Naive thymus-derived CD4-positive, alpha-beta T cell (primary cell): ENCODE data around the gene ATG13. TPM values are rescaled to one million over a fixed set of nuclear protein-coding genes. Genes with fewer than 3 reads are reported as not detected.

Source experiments
- ATAC-seq: fragments of 150-1000 bp; cut with Tn5 transposase; 2 replicates; pipeline ENCODE4 v1.10.0; 2021; ENCODE audit warnings: mild to moderate bottlenecking, moderate library complexity
- CTCF ChIA-PET: fragments of 350-600 bp; sonication (Branson Sonifier 250); formaldehyde crosslinking; loops from one replicate; lab custom pipeline; 2021; ENCODE audit warnings: antibody characterized with exemption; lab: Charles Lee
- POLR2A ChIA-PET: fragments of 350-600 bp; sonication (Branson Sonifier 250); formaldehyde crosslinking; loops from one replicate; lab custom pipeline; 2021; ENCODE audit warnings: antibody characterized with exemption, inconsistent platforms; lab: Charles Lee
- DNase-seq, 9 donors: peaks; one replicate each; pipeline versions ENCODE4 v3.0.0 to v3.0.0-alpha.2; 2020 to 2022; ENCODE audit warnings: mixed read lengths in 1 of 9
- H3K27ac ChIP-seq: one replicate; pipeline ENCODE4 v1.7.0; 2013; ENCODE audit warnings: mild to moderate bottlenecking, low read depth, low read length, moderate library complexity
- H3K27me3 ChIP-seq, 2 donors: one replicate each; pipeline ENCODE4 v1.7.0; 2013; ENCODE audit warnings: low read length in 2 of 2, mild to moderate bottlenecking in 2 of 2, moderate library complexity in 2 of 2; ENCODE audit not compliant: control insufficient read depth in 2 of 2, insufficient read depth in 2 of 2
- H3K36me3 ChIP-seq, 3 experiments: 1 replicate in 2 of 3; 2 replicates in 1 of 3; pipeline ENCODE4 v1.7.0; 2013; ENCODE audit warnings: low read length in 3 of 3, mild to moderate bottlenecking in 3 of 3, moderate library complexity in 1 of 3; ENCODE audit not compliant: insufficient read depth in 3 of 3, control insufficient read depth in 2 of 3
- H3K4me1 ChIP-seq, 2 donors: one replicate each; pipeline ENCODE4 v1.7.0; 2013; ENCODE audit warnings: low read length in 2 of 2, mild to moderate bottlenecking in 2 of 2, moderate library complexity in 1 of 2; ENCODE audit not compliant: control insufficient read depth in 2 of 2, insufficient read depth in 2 of 2
- H3K4me3 ChIP-seq: 2 replicates; pipeline ENCODE4 v1.7.0; 2013; ENCODE audit warnings: mild to moderate bottlenecking, low read length
- H3K9me3 ChIP-seq, 3 experiments: 1 replicate in 2 of 3; 2 replicates in 1 of 3; pipeline ENCODE4 v1.7.0; 2013; ENCODE audit warnings: low read length in 3 of 3; ENCODE audit not compliant: control insufficient read depth in 2 of 3
- H3K27ac Mint-ChIP-seq, 9 donors: one replicate each; pipeline ENCODE4 v1.8.0; 2020 to 2022; ENCODE audit warnings: mixed read lengths in 9 of 9, mild to moderate bottlenecking in 8 of 9, moderate library complexity in 5 of 9, inconsistent platforms in 2 of 9
- H3K27me3 Mint-ChIP-seq, 5 donors: one replicate each; pipeline ENCODE4 v1.8.0; 2021 to 2022; ENCODE audit warnings: mixed read lengths in 5 of 5, mild to moderate bottlenecking in 1 of 5
- H3K36me3 Mint-ChIP-seq, 5 donors: one replicate each; pipeline ENCODE4 v1.8.0; 2020 to 2022; ENCODE audit warnings: mixed read lengths in 5 of 5, mild to moderate bottlenecking in 3 of 5, inconsistent platforms in 1 of 5
- H3K4me1 Mint-ChIP-seq, 7 donors: one replicate each; pipeline ENCODE4 v1.8.0; 2020 to 2022; ENCODE audit warnings: mixed read lengths in 7 of 7, mild to moderate bottlenecking in 3 of 7, inconsistent platforms in 1 of 7
- H3K4me3 Mint-ChIP-seq, 10 donors: one replicate each; pipeline ENCODE4 v1.8.0; 2020 to 2022; ENCODE audit warnings: mild to moderate bottlenecking in 10 of 10, mixed read lengths in 10 of 10, moderate library complexity in 6 of 10, inconsistent platforms in 2 of 10
- H3K9me3 Mint-ChIP-seq, 11 donors: one replicate each; pipeline ENCODE4 v1.8.0; 2020 to 2022; ENCODE audit warnings: mixed read lengths in 11 of 11, mild to moderate bottlenecking in 4 of 11, inconsistent platforms in 1 of 11, moderate library complexity in 1 of 11
- intact Hi-C, 2 donors: fragments of 100-400 bp; cut with micrococcal nuclease; formaldehyde crosslinking; loops; one replicate each; pipeline ENCODE4 v1.15.1; 2023
- polyA plus RNA-seq, 2 donors: library from polyadenylated mRNA; unstranded; fragments of 300-500 nt; fragmentation: Illumina TruSeq; gene quantifications; one replicate each; pipeline ENCODE4 v1.2.3, GENCODE V29; 2021
- total RNA-seq, 6 experiments: library from RNA in 5 of 6; stranded (reverse) in 5 of 6; gene quantifications; 1 replicate in 5 of 6; 2 replicates in 1 of 6; pipeline ENCODE4 v1.2.3 and lab custom pipeline; 2021 to 2026

ATG13 gene
- total and polyA plus RNA-seq, 7 experiments from 2014 or later, result 70.0 to 114 (median 89.7) TPM

DNA sequence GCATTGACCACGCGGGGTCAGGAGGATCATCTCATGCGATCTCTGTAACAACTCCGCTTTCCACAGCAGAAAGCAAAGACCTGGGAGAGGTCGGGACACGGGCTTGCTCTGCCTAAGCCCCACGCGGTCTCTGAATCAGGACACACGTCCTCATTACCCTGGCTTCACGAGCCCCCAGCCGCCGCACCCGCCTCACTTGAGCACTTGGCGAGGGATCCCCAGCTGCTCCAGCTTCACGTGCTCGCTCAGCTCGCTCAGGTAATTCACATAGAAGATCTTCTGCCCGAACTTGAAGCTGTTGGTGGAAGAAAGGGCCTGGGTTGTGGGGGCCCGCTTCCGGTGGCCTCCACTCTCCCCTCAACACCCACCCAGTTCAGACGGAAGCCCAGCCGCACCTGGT lies 63.5 kb downstream of the ATG13 start:
- ATAC-seq, result no peak
- H3K4me1 Mint-ChIP-seq, result peaks cover 10 to 28% (median 19%) of the 10 kb centered on the region in 7 donors
- no peaks in the 10 kb centered on the region for H3K9me3 ChIP-seq
- H3K27ac ChIP-seq, result no peak overlapping the region
- peak overlapping the region in 1 of 9 donors; percentile 43 for H3K27ac Mint-ChIP-seq
- no peaks in the 10 kb centered on the region for H3K27me3 Mint-ChIP-seq
- H3K27me3 ChIP-seq, result no peaks in the 10 kb centered on the region
- peaks cover 0 to 42% (median 10%) of the 10 kb centered on the region in 5 donors for H3K36me3 Mint-ChIP-seq
- CTCF ChIA-PET, result no interaction called here
- peaks cover 0 to 16% of the 10 kb centered on the region in 2 donors for H3K4me1 ChIP-seq
- H3K36me3 ChIP-seq, result peaks cover 6 to 60% (median 10%) of the 10 kb centered on the region in 3 experiments
- DNase-seq, result no peak
- no peaks in the 10 kb centered on the region for H3K9me3 Mint-ChIP-seq
- POLR2A ChIA-PET, result no interaction called here
- no peak overlapping the region for H3K4me3 Mint-ChIP-seq
- no peak overlapping the region for H3K4me3 ChIP-seq
- intact Hi-C loops, result no loop called here

DNA sequence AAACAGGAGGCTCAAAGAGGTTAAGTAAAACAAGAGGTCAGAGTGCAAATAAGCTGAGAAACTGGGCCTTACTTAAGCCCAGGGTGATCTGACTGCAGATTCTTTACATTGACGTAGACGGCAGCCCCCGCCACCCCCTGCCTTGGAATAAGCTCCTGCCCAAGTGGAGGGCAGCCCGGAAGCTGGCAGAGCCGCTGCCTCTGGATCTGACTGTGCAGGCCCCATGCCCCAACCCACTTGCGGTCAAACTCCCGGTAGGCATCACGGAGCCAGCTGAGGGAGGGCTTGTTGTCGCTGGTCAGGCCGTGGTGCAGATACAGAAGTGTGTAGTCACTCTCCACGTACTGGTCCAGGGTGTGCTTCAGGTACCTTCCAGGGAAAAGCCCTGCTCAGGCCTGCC lies 64.5 kb downstream of the ATG13 start:
- ChIA-PET CTCF (no interaction called here), POLR2A (interaction anchor here (0.7 kb wide), 1 partner anchor 14 kb away, joined by 3 read pairs; no protein-coding TSS in a partner anchor)
- no peak overlapping the region for H3K4me3 ChIP-seq
- H3K4me1 Mint-ChIP-seq, result peaks cover 5 to 19% (median 12%) of the 10 kb centered on the region in 7 donors
- no peaks in the 10 kb centered on the region for H3K27me3 ChIP-seq
- peaks cover 0 to 40% (median 8%) of the 10 kb centered on the region in 5 donors for H3K36me3 Mint-ChIP-seq
- intact Hi-C loops, result no loop called here
- DNase-seq (no peak), ATAC-seq (no peak)
- H3K36me3 ChIP-seq, result peaks cover 6 to 70% (median 13%) of the 10 kb centered on the region in 3 experiments
- no peaks in the 10 kb centered on the region for H3K27me3 Mint-ChIP-seq
- peaks cover 0 to 6% of the 10 kb centered on the region in 2 donors for H3K4me1 ChIP-seq
- peak overlapping the region in 2 of 9 donors; percentile 52 to 62 for H3K27ac Mint-ChIP-seq
- H3K9me3 Mint-ChIP-seq, result no peaks in the 10 kb centered on the region
- no peaks in the 10 kb centered on the region for H3K9me3 ChIP-seq
- no peak overlapping the region for H3K4me3 Mint-ChIP-seq
- no peak overlapping the region for H3K27ac ChIP-seq

DNA sequence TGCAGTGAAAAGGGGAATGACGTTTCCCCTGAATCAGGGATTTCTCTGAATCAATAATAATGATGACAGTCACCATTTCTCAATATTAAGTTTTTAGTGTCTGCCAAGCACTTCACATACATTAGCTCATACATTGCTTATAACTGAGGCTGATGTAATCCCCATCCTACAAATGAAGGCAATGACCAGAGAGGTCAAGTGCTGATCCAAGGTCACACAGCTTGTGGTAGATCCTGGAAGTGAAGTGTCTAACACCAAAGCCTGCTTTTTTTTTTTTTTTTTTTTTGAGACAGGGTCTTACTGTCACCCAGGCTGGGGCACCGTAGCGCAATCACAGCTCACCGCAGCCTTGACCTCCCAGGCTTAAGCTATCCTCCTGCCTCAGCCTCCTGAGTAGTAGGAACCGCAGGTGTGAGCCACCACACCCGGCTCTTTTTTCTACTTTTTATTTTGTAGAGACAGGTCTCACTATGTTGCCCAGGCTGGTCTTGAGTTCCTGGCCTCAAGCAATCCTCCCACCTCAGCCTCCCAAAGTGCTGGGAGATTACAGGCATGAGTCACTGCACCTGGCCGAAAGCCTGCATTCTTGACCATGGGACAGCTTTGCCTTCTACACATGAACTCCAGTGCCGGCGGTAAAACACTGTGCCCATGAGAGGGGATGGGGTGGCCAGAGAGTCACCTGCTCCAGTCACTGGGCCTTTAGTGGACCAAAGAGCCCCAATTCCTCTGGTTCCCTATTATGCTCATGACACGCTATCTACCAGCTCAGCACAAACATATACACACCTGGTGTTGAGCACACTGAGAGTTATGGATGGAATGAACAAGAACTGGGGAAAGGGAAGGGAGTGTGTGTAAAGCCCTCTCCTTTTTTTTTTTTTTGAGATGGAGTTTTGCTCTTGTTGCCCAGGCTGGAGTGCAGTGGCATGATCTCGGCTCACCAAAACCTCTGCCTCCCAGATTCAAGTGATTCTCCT lies 65.7 kb downstream of the ATG13 start:
- Mint-ChIP-seq H3K27ac (peak overlapping the region in 2 of 9 donors; percentile 48 to 64), H3K4me3 (no peak overlapping the region), H3K36me3 (peaks cover 2 to 43% (median 9%) of the 10 kb centered on the region in 5 donors), H3K9me3 (peaks cover 0 to 2% (median 0%) of the 10 kb centered on the region in 11 donors), H3K27me3 (no peaks in the 10 kb centered on the region), H3K4me1 (peaks cover 3 to 14% (median 9%) of the 10 kb centered on the region in 7 donors)
- Histone ChIP-seq H3K4me1 (no peaks in the 10 kb centered on the region), H3K9me3 (no peaks in the 10 kb centered on the region), H3K4me3 (no peak overlapping the region), H3K36me3 (peaks cover 19 to 80% (median 20%) of the 10 kb centered on the region in 3 experiments), H3K27ac (no peak overlapping the region), H3K27me3 (no peaks in the 10 kb centered on the region)
- intact Hi-C loops, result no loop called here
- POLR2A ChIA-PET, result interaction anchor here (0.6 to 1.3 kb wide), 5 partner anchors 8 to 15 kb away, joined by 3 to 6 read pairs (median 3); no protein-coding TSS in a partner anchor
- no peak for ATAC-seq
- CTCF ChIA-PET, result interaction anchor here (0.6 to 1.2 kb wide), 4 partner anchors 12 to 891 kb away, joined by 3 to 6 read pairs (median 4); no protein-coding TSS in a partner anchor
- no peak for DNase-seq

DNA sequence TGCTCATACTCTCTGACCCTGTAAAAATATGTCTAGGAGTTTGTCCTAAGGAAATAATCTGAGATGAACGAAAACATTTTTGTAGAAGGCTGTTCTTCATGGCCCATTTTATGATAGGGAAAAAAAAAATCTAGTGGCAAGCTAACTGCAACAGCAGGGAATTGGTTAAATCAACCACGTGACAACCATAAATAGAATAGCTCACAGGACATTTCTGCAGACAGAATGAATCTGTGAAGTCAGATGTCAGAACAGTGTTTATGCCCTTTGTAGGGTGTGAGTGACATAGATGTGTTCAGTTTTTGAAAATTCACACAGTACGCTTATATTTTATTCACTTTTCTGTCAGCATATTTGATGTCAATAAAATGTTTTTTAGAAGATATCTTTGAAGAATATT lies 67.0 kb downstream of the ATG13 start:
- POLR2A ChIA-PET, result interaction anchor here (0.6 to 1.3 kb wide), 2 partner anchors 13 kb away, joined by 3 to 6 read pairs; no protein-coding TSS in a partner anchor
- Histone ChIP-seq H3K36me3 (peaks cover 20 to 77% (median 22%) of the 10 kb centered on the region in 3 experiments), H3K9me3 (no peaks in the 10 kb centered on the region), H3K4me3 (no peak overlapping the region), H3K4me1 (no peaks in the 10 kb centered on the region), H3K27me3 (no peaks in the 10 kb centered on the region), H3K27ac (no peak overlapping the region)
- H3K9me3 Mint-ChIP-seq, result peaks cover 0 to 2% (median 0%) of the 10 kb centered on the region in 11 donors
- intact Hi-C loops, result no loop called here
- H3K4me1 Mint-ChIP-seq, result peaks cover 5 to 14% (median 7%) of the 10 kb centered on the region in 7 donors
- DNase-seq (no peak), ATAC-seq (no peak)
- H3K4me3 Mint-ChIP-seq, result no peak overlapping the region
- CTCF ChIA-PET, result interaction anchor here (1.0 to 1.2 kb wide), 2 partner anchors 13 to 14 kb away, joined by 4 to 6 read pairs; no protein-coding TSS in a partner anchor
- H3K27me3 Mint-ChIP-seq, result no peaks in the 10 kb centered on the region
- peaks cover 4 to 35% (median 9%) of the 10 kb centered on the region in 5 donors for H3K36me3 Mint-ChIP-seq
- H3K27ac Mint-ChIP-seq, result peak overlapping the region in 2 of 9 donors; percentile 38 to 47

DNA sequence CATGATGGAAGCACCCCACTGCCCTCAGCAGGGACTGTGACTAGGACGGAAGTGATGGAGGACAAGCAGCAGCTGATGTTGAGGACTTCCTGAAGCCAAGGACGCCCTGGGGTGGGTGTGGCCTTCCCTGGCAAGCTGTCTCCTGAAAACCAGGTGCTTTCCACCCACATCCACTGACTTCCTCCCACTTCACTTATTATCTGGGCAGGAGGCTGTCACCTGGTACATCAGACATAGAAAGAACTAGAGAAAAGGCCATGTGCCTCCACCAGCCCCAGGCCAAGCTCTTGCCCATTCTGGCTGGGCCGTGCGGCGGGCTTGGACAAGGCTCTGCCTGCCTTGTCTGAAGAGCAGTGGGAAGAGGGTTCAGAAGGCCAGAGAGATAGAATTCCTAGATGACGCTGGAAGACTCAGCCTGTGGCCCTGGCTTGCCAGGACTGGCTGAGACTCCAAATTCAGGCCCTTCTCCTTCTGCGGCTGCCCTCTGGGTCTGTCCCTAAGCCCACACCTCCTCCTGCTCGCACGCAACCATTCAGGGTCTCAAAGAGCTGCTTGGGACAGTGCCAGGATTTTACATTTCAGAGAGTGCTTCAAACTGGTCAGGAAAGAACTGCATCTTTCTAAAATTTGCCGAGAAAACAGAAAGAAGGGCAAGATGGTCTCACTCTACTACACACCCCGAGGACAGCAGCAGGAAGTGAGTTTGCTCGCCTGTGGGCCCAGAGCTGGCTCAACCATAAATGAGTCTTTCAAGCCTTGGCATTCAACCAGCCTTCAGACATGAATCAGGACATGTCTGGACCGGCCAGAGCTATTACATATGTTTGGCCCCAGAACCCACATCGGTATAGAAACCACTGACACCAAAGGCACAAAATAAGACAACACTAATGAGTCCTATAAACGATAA lies 69.8 kb downstream of the ATG13 start:
- CTCF ChIA-PET, result no interaction called here
- no peaks in the 10 kb centered on the region for H3K27me3 ChIP-seq
- Mint-ChIP-seq H3K36me3 (peaks cover 4 to 40% (median 13%) of the 10 kb centered on the region in 5 donors), H3K27me3 (no peaks in the 10 kb centered on the region), H3K27ac (peak overlapping the region in 6 of 9 donors; percentile 33 to 65 (median 50)), H3K4me1 (peaks cover 6 to 15% (median 10%) of the 10 kb centered on the region in 7 donors), H3K4me3 (peak overlapping the region in 1 of 10 donors; percentile 51), H3K9me3 (peaks cover 0 to 2% (median 0%) of the 10 kb centered on the region in 11 donors)
- ATAC-seq, result no peak
- intact Hi-C loops, result no loop called here
- H3K4me1 ChIP-seq, result no peaks in the 10 kb centered on the region
- H3K9me3 ChIP-seq, result no peaks in the 10 kb centered on the region
- no peak overlapping the region for H3K27ac ChIP-seq
- no peak overlapping the region for H3K4me3 ChIP-seq
- DNase-seq, result no peak
- peaks cover 15 to 69% (median 25%) of the 10 kb centered on the region in 3 experiments for H3K36me3 ChIP-seq
- POLR2A ChIA-PET, result interaction anchor here (0.7 to 2.6 kb wide), 4 partner anchors 10 to 69 kb away, joined by 3 to 8 read pairs (median 4); no protein-coding TSS in a partner anchor
